Activated CD4-positive, CD25-positive, alpha-beta regulatory T cell treated with anti-CD3 and anti-CD28 coated beads, Interleukin-2, amount 50 U/mL, for 72 hours (primary cell): ENCODE results near the gene IPP.
"Not testable (repeated sequence)": the region's sequence is repeated elsewhere in the genome, so short reads cannot be mapped to it uniquely, and the experiment has no call there.

Experiments
- DNase-seq: peaks from one replicate; pipeline ENCODE4 v3.0.0; 2021

Gene IPP

GRCh38 chr1:45679123-45679522 lies 71.3 kb downstream of the IPP start:
- no peak for DNase-seq

DNA sequence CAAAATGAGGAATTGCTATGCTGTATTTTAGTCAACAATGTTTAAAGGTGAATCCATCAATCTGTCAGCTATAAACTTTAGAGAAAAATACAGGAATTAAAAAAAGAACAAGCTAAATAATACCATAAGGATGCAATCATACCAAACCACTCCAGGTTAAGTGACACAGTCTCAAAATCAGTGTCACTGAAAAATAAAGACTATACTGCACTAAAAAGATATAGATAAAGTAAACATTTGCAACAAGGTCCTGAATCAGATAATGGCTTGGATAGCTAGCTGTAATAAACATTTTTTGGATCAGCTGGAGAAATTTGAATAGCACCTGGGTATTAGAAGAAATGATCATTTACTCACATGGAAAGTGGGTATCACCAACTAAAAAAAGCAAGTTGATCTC lies 72.0 kb downstream of the IPP start:
- no peak for DNase-seq

- DNase-seq = no peak
These were observed 72.7 kb downstream of the IPP start for GRCh38 chr1:45677751-45678245.

- not testable (repeated sequence) for DNase-seq
These were observed 73.9 kb downstream of the IPP start for GRCh38 chr1:45676553-45676952.

DNA sequence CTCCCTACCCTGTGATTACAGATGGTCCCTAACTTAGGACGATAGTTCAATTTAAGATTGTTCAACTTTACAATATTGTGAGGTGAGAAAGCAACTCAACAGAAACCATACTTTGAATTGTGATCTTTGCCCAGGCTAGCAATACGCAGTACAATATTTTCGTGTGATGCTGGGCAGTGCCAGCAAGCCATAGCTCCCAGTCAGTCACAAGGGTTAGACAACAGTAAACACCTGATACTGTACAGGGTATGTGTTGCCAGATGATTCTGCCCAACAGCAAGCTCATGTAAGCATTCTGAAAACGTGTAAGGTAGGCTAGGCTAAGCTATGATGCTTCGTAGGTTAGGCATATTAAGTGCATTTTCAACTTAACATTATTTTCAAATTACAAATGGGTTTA lies 76.0 kb downstream of the IPP start:
- no peak for DNase-seq

- DNase-seq = no peak
These were observed 76.5 kb downstream of the IPP start for GRCh38 chr1:45673956-45674355.

- no peak for DNase-seq
These were observed 80.4 kb downstream of the IPP start for GRCh38 chr1:45669859-45670655.

GRCh38 chr1:45669379-45669778 lies 81.1 kb downstream of the IPP start:
- no peak for DNase-seq

- DNase-seq = no peak
These were observed 81.9 kb downstream of the IPP start for GRCh38 chr1:45668526-45668925.

DNA sequence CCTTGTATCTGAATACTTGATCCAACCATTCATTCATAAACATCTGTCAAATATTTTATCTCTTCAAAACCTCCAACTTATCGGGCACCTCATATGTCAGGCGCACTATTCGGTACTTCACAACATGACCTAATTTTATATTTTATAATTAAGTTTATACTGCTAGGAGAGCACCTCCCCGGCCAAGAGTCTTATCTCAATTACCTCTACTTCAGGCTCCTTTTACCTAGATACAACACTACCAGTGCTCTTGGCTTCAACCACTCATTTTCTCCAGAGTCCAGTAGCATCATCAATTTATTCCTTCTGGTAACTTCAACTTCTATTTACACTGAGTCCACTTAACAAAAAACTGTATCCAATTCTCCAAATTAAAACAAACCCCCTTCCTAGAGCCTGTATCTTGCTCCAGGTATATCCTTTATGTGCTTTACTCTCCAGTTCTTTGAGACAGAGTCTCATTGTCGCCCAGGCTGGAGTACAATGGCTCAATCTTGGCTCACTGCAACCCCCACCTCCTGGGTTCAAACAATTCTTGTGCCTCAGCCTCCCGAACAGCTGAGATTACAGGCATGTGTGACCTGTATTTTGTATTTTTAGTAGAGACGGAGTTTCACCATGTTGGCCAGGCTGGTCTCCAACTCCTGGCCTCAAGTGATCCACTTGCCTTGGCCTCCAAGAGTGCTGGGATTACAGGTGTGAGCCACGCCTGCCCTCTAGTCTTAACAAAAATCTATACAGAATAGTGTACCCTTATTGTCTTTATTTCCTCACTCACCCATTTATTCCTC lies 82.9 kb downstream of the IPP start:
- no peak for DNase-seq

- no peak for DNase-seq
These were observed 83.6 kb downstream of the IPP start for GRCh38 chr1:45666836-45667235.

DNA sequence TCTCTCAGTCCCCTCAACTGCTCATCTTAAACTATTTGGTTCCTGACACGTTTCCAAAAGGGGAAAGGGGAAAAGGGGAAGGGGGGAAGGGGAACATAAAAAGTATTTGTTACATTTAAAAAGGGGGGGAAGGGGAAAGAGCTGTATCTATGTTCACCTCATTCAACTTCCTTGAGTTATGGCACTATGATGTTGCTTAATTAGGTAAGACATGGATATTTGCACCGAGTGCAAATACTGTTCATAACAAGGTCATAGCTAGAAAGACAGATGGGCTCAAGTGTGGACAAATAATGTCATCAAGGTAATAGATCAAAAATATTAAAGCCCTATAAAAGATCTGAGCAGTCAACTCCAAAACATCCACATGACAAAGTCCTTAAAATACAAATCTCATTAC lies 90.1 kb downstream of the IPP start:
- no peak for DNase-seq

GRCh38 chr1:45659222-45659621 lies 91.2 kb downstream of the IPP start:
- no peak for DNase-seq

DNA sequence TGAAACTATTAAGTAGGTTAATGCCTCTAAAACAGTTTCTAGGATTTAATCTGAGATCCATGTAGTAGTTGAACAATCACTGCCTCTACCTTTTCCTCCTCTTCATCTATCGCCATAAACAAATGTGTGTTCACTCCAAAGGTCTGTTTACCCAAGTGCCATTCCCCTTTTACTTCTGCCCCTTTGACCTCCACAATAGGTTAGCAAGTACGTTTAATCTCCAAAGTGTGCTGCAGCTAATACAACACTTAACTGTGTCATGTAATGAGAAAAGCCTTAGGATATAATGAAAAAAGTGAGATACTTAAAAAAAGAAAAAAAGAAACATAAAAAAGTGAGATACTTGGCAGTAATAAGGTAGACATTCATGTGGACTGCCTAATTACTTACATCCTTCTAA lies 92.3 kb downstream of the IPP start:
- DNase-seq = no peak

DNA sequence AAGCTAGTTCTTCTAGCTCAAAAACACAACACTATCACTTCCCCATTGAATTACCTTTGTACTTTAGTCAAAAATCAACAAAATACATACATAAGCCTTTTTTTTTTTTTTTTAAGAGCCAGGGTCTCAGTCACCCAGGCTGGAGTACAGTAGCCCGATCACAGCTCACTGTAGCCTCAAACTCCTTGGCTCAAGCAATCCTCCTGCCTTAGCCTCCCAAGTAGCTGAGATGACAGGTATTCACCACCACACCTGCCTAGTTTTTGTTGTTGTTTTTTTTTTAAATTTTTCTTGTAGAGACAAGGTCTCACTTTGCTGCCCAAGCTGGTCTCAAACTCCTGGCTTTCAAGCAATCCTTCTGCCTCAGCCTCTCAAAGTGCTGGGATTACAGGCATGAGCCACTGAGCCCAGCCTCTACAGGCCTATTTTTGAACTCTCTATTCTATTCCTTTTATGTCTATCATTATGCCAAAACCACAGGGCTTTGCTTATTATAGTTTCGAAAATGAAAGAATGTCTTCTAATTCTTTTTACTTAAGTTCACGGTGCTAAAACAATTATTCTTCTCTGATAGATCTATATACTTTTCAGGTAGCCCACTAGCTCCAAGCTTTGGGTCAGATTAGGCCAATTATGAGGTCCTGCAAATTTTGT lies 93.8 kb downstream of the IPP start:
- no peak for DNase-seq

DNA sequence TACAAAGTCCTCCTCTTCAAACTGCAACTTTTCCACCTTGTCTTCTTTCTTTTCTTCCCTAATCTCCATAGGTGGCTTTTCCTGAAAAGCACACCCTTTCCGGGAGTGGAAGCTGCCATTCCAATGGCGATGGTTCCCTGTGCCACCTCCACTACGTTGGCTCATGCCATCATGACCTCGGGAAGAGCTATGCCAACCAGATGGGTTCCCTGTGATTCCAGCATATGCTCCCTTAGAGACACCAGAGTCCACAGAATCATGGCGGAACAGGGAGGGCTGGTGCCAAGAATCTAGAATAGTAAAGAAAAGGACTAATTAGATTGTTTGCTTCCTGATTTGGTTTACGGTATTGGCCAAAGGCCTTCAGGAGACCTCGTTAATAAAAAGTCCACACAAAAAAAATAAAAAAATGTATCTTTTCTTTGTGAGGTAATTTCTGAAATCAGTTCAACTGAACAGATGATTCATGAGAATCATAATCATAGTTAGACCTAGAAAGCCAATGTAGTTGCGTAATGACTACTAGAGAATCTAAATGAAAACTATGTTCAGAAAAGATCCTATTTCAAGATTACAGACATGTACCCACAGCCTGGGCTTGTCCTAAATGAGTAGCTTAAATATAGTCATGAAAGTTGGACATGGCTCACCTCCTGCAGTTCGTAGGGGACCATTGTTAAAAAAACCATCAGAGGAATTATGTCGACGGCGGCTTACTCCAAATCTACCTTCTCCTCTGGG lies 95.7 kb downstream of the IPP start:
- no peak for DNase-seq
